IPS-NIHi7 (cell line): ENCODE results near the gene BTAF1.

Experiments used
- DNase-seq: peaks from one replicate; pipeline ENCODE4 v3.0.0; 2012; ENCODE audit warnings: mixed read lengths; ENCODE audit errors: extremely low spot score

BTAF1 gene

DNA sequence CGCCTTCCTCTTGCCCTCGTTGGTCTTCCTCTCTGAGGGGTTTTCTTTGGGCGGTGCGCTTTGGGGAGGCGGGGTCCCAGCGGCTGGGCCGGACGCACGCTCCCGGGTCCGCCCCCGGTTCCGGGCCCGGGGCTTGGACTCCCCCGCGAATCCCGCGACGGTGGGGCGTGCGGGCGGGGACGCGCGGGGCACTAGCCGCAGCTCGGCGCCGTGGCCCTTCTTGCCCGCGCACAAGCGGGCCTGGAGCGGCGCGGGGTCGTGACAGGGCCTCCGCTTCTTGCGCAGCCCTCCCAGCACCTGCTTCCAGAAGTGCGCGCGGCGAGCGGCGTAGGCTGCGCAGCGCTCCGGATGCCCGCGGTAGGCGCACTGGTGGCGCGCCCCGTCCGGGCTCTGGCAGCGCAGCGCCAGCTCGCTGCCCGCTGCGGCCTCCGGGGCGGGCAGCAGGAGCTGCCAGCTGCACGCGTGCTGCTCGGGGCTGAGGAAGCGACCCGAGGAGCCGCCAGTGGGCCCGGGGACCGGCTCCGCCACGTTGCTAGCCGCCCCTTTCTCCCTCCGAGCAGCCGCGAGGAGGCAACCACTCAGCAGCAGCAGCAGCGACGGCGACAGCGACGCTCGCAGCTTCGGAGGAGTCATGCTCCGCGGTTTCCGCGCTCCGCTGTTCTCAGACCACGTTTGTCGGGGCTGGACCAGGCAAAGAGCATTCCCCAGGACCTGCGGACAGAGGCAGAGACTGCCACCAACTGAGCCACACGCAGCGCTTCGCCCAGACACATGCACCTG, 15.0 kb upstream of the BTAF1 start:
- peak; percentile 84 for DNase-seq

DNA sequence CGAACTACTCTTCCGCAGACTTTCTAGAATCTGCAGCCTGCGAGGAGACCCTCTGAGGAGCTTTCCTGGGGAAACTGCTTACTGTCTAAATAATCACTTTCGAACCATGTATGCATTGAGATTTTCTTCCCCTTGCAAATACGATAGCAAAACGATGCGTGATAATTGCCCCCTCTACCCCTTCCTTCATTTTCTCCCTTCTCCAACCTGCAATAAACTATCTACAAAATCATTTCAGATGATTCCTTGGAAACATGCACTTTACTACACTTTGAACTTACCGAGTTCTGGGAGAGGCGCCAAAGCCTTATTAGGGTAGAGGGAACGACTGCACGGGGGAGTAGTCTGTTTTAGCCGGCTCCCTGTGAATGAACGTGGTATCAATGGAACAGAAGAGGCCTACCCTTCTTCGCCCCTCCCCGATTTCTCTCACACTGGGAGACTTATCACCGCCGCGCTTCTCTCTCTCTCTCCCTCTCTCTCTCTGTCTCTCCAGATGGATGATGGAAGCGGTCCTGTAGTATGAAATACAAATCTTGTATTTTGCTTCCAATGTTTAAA, 14.4 kb upstream of the BTAF1 start, which contains the start of gene FGFBP3:
Gene FGFBP3 (minus strand): TSS at position 370 of the 561 bp plus-strand sequence. CDS start 517 bp downstream, outside the sequence.
- DNase-seq: peak; percentile 56

DNA sequence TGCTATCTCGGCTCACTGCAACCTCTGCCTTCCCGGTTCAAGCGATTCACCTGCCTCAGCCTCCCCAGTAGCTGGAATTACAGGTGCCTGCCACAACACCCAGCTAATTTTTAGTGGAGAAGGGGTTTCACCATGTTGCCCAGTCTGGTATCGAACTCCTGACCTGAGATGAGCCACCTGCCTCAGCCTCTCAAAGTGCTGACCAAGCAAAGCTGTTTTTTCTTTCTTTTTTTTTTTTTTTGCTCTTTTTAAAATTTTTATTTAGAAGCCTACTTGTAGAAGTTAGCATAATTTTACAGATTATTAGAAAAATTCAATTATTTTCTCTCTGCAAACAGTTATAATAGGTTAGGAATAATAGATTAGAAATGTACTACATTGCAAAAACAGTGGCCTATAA, 13.1 kb upstream of the BTAF1 start:
- no peak for DNase-seq

DNA sequence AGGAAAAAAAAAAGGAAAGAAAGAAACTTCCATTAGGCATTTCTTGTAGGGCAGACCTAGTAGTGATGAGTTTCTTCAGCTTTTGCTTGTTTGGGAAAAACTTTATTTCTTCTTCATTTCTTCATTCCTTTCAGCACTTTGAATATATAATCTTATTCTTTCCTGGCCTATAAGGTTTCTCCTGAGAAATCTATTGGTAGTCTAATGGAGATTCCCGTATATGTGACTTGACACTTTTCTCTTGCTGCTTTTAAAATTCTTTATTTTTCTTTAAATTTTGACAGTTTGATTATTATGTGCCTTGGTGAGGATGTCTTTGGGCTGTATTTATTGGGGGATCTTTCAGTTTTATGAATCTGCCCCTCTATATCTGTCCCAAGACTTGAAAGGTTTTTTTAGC, 3.9 kb upstream of the BTAF1 start:
- no peak for DNase-seq

DNA sequence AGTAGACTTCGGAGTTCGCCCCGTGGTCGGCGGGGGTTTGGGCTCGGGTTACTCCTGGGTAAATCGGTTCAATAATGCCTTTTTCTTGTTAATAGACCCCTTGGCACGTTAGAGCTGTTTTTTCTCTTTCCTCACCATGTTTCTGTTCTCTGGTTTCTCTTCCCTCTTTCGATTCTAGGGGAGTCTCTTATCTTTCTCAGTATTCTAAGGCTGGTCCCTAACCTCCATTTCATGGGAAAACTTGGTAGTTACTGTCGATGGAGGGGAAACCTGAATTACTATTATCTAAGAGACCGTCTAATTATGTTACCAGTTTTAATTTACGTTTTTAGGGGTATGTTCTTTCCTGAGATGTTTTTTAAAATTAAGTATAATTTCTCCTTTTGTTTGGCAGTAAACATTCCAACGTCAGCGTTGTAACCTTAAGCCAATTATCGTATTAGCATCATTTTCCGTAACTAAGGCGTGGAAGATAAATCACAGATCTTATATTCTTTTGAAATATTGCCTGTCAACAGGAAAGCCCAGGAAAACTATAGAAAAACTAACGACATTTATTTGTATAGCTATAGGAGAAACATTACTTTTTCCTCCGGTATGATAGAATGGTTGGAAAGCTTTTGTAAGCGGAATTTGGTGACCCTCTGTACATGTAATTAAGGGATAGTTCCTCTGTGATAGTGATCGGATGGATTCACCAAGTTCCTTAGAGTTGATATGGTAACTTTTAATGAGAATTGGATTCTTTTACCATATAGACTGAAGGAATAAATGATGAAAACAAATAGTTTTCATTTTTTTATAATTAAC, 847 bp downstream of the BTAF1 start:
- DNase-seq: no peak

DNA sequence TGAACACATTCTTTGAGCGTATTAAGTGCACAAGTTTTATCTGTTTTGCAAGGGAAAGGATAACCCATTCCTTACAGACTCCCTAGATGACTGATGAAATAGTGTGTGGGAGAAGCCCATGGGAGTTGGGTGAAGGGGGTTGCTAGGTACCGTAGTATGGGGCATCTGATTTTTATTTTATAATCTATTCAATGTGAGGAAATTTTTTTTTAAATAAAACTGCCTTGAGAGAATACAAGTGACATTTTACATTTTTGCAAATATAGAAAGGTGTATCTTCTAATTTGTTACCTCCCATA, 1.4 kb downstream of the BTAF1 start:
- DNase-seq: no peak

DNA sequence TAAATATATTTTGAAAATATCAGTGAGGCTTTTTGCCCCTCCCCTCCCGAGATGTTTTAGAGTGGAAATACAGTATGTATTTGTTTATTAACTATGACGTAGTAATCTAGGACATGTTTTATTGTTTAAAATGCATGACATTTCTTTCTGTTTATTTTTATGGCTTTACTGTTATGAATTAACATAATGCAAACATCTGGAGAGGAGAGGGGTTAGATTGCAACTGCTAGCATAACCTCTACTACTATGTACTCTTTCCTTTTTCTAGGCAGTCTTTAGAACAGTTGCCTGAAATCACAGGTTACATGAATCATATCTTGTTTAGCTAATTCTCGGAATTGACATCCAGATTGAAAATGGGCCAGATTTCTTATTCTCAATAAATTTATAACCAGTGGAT, 7.4 kb downstream of the BTAF1 start:
- no peak for DNase-seq

DNA sequence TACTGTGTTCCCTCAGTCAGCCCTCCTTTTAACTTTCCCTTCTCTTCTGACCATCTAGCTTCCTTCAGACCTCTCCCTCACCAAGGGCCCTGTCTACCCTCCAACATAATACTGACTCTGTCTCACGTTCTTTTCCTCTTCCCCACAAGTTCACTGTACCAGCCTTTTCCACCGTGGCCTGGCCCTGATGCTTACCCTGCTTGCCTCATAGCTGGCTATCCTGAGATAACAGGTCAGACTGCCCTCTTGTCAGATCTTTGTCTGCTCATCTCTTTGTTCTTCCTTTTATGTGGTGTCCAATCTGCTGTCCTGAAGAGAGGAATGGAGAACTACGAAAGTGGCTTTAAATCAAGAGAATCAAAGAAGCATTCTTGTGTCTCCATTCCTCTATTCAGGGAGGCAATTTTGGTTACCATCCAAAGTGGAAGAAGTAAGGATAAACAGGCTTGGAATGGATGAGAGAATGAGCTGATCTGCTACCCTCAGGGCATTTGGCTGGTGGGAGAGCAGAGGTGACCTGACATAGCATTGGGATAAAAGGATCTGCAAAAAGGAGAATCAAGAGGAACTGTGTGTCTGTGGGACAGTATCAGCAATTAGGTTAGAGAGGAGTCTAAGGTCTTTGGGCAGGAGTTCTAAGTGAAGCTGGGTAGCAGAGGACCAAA, 8.1 kb downstream of the BTAF1 start:
- DNase-seq: no peak

DNA sequence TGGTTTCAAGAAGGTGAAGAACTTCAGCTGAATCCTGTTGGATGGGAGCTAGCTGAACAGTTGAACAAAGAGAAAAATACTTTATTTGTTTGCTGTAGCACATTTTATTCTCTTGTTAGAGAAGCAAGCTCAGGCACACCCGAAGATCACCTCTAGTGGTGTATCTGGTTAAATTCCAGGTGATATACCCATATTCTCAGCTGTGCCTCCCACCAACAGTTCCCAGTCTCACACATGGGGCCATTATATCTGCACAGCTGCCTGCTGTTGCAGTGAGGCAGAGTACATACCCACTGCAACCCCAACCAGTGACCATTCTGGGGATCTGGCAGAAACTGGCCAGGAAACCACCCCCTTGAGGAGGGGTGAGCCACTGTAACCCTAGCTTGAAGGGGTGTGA, 9.2 kb downstream of the BTAF1 start:
- no peak for DNase-seq

DNA sequence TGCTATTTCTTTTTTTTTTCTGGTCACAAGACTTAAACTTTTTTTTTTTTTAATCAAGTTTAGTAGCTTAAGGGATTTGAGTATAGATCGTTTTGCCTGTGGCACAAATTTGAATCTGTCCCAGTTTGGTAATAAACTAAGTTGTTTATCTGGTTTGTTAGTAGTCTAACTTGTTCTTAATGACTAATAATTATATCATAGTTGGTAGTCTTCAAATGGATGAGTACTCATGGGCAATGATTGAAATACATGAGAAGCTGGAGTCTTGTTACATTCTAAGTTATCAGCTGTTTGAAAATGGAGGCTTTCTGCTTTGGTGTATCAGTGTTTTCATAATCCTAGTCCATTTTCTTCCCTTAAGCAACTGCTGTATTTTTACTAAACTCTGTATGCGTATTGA, 12.3 kb downstream of the BTAF1 start:
- DNase-seq: no peak

DNA sequence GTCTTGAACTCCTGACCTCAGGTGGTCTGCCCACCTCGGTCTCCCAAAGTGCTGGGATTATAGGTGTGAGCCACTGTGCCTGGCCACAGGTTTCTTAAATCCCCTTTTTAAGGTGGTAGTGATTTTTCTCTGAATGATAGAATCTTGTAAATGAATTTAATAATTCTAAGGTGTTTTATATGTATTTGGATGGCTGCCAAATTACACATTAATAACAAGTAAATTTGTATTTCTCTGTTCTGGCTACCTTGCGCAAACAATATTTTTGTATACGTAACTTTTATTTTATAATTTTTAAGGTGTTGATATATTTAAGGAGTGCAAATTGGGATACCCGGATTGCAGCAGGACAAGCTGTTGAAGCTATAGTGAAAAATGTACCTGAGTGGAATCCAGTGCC, 16.1 kb downstream of the BTAF1 start:
- no peak for DNase-seq

DNA sequence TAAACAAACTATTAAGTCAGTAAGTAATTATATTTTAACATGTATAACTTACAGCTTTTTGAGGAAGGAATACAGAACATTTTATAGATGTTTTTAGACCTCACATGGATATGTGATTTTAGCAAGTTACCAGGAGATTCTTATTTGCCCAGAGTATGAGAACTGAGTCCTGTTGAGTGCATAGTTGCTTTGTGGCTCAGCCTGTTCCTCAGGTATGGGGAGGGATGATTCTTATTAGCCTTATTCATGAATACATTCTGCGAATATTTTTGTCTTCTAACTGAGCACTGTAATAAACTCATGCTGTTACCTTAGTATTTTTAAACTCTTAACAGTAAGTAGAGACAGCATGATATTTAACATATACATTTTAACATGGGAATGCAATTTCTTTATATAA, 17.9 kb downstream of the BTAF1 start:
- no peak for DNase-seq

DNA sequence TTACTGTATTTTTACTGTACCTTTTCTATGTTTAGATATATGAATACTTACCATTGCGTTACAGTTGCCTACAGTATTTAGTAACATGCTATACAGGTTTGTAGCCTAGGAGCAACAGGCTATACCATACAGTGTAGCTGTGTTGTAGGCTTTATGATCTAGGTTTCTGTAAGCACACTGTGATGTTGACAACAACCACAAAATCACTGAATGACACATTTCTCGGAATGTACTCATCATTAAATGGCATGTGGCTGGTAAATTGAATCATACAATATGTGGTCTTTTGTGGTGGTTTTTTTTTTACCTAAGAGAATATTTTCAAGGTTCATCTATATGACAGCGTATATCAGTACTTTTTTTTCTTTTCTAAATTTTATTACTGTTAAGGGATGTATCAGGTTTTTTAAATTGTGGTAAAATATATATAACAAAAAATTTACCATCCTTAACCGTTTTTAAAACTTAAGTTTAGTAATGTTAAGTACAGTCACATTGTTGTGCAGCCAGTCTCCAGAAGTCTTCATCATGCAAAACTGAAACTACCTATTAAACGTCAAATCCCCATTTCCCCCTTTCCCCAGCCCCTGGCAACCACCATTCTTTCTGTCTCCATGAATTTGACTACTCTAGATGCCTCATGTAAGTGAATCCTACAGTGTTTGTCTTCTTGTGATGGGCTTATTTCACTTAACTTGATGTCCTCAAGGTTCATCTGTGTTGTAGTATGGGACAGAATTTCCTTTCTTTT, 21.5 kb downstream of the BTAF1 start:
- no peak for DNase-seq

DNA sequence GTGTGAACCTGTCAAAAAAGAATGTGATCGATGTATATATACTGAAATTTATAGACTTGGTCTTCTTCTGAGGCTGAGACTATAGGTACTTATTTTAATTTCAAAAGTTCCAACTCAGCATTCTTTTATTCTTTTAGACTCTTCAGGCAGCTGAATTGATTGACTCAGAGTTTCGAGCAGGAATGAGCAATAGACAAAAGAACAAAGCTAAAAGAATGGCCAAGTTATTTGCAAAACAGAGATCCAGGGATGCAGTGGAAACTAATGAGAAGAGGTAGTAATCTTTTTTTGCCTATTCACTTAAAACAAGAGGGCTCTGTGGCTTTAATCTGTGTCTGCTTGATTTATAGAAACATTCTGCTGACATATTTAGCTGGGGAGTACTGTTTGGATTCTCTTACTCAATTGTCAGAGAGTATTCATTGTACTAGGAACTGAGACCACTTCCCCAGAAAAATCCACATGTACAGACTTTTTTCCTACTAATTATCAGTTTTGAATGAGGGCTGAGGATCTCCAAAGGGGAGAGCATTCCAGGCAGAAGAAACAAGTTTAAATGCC, 30.1 kb downstream of the BTAF1 start:
- no peak for DNase-seq

DNA sequence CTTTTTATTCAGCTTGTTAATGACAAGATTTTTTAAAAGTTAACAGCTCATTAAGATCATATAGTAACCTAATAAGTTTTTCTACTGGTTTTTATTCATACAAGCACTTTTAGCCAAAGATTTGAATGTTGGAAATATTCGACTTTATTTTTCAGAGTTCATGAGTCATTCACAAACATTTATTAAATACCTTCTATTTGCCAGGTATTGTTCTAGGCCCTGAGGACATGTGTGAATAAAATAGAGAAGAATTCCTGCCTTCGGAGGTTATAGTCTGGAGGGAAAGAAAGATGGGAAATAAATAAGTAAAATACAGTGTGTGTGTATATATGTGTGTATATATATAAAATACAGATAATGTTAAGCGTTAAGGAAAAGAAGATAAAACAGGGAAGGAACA, 31.5 kb downstream of the BTAF1 start:
- DNase-seq: no peak

DNA sequence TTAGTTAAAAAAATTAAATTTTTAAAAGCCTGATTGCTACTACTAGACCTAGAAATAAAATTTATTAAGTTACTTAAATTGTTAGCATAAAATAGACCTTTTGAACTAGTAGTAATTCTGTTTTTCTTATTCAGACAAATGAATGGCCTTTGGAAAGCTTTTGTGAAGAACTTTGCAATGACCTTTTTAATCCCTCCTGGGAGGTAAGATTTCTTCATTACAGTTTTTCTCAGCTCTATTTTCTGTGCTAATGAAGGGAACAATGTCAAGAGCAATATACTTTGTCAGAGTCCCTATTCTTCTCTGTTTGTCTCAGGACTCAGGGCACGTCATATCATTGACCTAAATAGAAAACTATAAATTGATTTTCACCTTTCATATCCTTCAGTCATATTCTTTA, 33.5 kb downstream of the BTAF1 start:
- DNase-seq: no peak

DNA sequence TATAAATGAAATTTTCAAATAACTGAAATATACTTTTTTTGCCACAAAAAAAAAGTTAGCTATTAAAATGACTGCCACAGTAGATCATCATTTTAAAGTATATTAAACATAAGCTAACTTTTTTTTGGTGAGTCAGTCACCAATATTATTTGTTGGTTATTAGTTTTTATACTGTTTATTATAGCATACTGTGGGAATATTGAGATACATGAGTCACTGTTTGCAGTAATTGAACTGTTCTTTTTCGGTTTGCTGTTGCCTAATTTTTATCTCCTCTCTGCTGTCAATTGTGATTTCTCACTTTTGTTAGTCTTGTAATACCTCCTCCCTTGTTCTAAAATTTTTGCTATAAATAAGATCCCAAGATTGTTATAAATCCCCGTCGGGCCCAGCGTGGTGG, 45.7 kb downstream of the BTAF1 start:
- DNase-seq: no peak

DNA sequence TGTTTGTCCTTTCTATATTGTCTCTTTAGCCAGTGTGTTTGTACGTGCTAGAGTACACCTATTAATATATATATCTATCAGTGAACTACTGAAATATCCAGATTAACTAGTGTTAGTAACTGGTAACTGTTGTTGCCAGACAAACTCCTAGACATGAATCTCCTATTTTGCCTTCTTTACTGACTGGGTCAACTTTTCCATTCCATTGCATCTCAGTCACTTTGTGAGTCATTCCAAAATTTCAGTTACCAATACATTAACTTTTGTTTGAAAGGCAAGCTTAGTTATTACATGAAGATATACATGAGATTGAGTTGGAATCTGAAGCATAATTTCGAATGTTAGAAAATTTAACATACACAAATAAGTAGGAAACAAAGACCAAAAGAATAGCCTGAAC, 51.4 kb downstream of the BTAF1 start:
- DNase-seq: no peak

DNA sequence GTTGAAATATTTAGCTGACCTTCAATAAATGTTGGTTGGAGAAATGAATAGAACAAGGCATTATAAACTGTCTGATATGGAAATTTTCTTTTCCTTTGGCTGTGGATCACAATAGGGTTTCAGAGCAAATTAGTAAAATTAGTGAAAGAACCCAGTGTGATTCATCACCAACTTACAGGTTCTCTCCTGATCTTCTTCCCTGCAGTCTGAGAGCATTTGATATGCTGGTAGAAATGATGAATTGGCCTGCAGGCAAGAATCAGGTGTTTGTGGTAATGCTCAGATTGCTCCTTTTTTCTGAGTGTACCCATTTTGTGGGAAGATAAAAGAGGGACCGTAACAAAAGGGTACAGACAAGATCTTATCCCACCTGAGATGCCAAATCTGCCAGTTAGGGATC, 51.9 kb downstream of the BTAF1 start:
- no peak for DNase-seq

DNA sequence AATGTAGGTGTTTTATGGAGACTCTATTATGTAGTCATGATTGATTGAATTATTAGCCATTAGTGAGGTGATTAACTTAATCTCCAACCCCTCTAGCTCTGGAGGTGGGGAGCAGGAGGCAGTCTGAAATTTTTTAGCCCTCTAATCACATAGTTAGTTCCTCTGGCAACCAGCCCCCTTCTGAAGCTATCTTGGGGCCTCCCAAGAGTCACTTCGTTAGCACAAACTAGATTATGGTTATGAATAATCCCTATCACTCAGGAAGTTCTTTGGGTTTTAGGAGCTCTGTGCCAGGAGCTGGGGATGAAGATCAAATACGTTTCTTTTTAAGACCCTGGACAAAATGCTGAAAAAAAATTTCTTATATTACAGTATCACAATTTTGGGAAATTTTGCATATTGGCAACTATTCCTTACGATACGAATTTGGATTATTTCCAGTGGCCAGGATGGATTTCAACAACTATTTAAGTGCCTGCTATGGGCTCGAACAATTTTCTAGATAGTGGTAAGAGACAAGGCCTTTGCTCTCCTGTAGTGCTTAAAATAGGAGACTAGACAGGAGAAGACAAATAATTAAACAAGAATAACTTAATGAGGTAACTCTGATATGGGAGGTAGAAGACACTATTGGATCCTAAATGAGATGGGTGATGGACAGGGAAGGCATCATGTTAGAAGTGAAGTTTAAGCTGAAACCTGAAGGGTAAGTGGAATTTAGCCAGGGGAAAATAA, 52.9 kb downstream of the BTAF1 start:
- no peak for DNase-seq

DNA sequence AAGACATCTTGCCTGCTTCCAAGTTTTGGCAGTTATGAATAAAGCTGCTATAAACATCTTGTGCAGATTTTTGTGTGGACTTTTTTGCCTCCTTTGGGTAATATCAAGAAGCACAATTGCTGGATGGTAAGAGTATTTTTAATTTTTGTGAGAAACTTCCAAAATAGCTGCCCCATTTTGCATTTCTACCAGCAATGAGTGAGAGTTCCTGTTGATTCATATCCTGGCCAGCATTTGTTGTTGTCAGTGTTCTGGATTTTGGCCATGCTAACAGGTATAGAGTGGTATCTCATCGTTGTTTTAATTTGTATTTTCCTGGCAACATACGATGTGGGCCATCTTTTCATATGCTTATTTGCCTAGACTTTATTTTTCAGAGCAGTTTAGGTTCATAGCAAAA, 53.9 kb downstream of the BTAF1 start:
- no peak for DNase-seq
